ENCODE measurements around the gene KCNN4.
A peak's percentile ranks its signal among the peaks of the same experiment; 100 is the strongest.

KCNN4 gene

DNA sequence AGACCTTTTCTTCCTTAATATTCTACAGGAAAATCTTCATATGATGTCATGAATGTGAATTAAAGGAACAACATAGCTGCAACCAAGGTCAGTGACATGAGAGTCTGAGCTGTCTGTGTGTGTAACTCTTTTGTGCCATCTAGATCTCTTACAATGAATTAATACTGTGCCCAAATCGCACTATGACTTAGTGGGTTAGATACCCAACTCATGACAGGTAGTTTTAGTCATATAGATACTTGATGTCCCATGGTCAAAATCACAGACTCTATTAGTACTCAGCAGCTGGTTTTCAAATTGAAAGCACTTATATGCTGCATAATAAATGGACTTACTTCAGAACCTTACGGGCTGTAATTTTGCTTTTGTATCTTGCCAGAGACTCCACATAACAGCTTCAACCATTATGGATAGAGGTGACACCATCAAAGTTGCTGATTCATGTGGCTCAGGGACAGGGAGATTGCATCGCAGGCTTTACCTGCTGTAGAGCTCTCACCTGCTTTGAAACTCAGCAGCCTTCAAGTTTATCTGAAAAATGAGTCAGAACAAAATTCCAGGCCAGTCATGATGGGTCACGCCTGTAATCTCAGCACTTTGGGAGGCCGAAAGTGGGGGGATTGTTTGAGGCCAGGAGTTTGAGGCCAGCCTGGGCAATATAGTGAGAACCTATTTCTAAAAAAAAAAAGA is 34.0 kb upstream of the KCNN4 start:
- H3K4me3 ChIP-seq (ENCODE audit: low read length): no peak overlapping the region
- TF ChIP-seq, protein P1, sequence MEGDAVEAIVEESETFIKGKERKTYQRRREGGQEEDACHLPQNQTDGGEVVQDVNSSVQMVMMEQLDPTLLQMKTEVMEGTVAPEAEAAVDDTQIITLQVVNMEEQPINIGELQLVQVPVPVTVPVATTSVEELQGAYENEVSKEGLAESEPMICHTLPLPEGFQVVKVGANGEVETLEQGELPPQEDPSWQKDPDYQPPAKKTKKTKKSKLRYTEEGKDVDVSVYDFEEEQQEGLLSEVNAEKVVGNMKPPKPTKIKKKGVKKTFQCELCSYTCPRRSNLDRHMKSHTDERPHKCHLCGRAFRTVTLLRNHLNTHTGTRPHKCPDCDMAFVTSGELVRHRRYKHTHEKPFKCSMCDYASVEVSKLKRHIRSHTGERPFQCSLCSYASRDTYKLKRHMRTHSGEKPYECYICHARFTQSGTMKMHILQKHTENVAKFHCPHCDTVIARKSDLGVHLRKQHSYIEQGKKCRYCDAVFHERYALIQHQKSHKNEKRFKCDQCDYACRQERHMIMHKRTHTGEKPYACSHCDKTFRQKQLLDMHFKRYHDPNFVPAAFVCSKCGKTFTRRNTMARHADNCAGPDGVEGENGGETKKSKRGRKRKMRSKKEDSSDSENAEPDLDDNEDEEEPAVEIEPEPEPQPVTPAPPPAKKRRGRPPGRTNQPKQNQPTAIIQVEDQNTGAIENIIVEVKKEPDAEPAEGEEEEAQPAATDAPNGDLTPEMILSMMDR (IDR thresholded peaks at IDR 0.05; ENCODE audit: insufficient read depth, low read depth, low read length, missing control alignments): no peak
- peak; percentile 82 for DNase-seq (ENCODE audit: low read depth)

DNA sequence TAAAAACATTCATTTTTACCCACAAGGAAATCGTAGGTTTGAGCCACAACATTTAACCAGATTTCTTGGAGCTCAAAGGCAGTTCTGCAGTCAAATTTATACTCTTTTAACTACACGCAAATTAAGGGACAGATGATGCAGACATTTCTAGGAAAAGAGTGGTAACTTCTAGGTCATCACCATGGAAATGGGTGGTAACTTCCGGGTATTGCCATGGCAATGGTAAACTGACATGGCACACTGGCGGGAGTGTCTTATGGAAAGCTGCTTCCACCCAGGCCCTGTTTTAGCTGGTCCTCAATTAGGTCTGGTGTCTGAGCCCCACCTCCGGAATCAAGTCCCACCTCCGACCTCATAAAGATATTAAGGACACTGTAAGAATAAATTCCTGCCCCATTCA is 31.9 kb upstream of the KCNN4 start:
- TF ChIP-seq, protein P1 (IDR thresholded peaks at IDR 0.05; ENCODE audit: insufficient read depth, low read depth, low read length, missing control alignments): no peak
- H3K4me3 ChIP-seq (ENCODE audit: low read length): no peak overlapping the region
- no peak for DNase-seq (ENCODE audit: low read depth)

DNA sequence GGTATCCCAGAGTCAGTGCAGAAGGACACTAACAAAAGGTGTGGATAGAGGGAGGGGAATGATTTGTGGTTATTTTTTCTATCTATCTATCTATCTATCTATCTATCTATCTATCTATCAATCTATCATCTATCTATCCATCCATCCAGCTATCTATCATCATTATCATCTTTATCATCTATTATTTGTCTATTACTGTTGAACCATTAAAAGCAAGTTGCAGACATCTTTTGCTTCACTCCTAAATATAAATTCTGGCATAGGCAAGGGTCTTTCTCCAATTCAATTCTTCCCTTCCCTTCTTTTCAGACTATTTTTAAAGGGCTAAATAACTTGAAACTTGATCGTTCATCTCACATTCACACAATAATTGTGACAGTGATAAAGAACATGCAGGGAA is 31.5 kb upstream of the KCNN4 start:
- no peak for DNase-seq (ENCODE audit: low read depth)
- H3K4me3 ChIP-seq (ENCODE audit: low read length): no peak overlapping the region
- TF ChIP-seq, protein P1 (IDR thresholded peaks at IDR 0.05; ENCODE audit: insufficient read depth, low read depth, low read length, missing control alignments): no peak

DNA sequence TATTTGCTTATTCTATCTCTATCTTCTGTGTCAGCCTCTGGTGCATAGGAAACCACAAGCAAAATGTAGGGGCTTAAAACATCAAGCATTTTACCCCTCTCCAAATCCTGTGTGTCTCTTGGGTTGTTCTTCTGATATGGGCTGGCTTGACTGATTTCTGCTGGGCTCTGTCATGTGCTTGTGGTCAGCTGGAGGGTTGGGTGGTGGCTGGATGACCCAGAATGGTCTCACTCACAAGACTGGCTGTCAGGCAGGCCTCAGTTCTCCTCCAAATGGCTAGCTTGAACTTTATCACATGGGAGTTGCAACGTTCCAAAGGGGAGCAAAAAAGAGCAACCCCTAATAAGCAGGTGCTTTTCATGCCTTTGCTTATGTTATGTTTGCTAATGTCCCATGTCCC is 31.1 kb upstream of the KCNN4 start:
- no peak for DNase-seq (ENCODE audit: low read depth)
- H3K4me3 ChIP-seq (ENCODE audit: low read length): no peak overlapping the region
- TF ChIP-seq, protein P1 (IDR thresholded peaks at IDR 0.05; ENCODE audit: insufficient read depth, low read depth, low read length, missing control alignments): no peak

DNA sequence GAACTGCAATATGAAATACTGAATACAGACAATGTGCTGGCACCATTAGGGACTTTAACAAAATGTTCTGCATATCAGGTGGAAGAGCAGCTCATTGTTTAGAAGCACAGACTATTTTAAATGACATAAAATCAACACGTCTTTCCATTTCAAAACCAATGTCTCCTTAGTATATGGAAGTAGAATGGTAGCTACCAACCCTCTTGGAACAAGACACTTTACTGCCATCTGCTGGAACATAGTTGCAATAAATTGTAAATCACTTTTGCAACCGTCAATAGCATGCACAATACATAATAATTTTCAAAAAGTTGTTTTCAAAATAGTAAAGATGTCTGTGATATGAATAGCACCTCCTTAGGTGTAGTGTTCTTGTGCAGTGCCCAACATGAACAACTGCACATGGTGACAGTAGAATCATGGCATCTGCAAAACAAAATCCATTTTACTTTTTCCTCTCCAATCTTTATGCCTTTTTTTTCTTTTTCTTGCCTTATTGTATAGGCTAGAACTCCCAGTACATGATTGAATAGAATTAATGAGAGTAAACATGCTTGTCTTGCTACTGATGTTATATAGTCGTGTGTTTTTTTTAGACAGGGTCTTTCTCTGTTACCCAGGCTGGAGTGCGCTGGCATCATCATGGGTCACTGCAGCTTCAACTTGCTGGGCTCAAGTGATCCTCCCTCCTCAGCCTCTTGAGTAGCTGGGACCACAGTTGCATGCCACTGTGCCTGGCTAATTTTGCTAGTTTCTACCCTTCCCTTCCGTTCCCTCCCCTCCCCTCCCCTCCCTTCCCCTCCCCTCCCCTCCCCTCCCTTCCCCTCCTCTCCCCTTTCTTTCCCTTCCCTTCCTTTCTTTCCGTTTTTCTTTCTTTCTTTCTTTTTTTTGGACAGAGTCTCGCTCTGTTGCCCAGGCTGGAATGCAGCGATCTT is 29.3 kb upstream of the KCNN4 start:
- TF ChIP-seq, protein P1 (IDR thresholded peaks at IDR 0.05; ENCODE audit: insufficient read depth, low read depth, low read length, missing control alignments): peak; percentile 64
- H3K4me3 ChIP-seq (ENCODE audit: low read length): no peak overlapping the region
- DNase-seq (ENCODE audit: low read depth): peak; percentile 76

DNA sequence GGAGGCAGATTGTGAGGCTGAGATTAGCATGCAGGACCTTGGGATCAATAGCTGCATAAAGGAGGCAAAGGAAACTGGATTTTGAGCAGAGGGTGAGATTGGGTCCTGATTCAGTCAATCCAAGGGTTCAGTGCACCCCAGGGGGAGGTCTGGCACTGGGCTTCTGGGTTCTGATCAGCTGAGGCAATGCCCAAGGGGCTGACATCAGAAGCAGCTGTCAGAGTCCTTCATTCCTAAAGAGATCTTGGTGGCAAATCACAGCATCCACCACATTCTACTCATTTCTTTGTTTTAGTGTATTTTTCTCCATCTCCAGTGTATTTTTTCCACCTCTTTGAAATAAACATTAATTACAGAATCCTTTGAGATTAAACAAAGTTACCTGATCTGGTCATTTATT is 26.9 kb upstream of the KCNN4 start:
- no peak overlapping the region for H3K4me3 ChIP-seq (ENCODE audit: low read length)
- TF ChIP-seq, protein P1 (IDR thresholded peaks at IDR 0.05; ENCODE audit: insufficient read depth, low read depth, low read length, missing control alignments): no peak

More for the DNA sequence above, 26.9 kb upstream of the KCNN4 start:
- DNase-seq (ENCODE audit: low read depth): no peak

All from epithelial cell of esophagus (primary cell).